Right ventricle myocardium superior (tissue), 1 donor: Measurements from ENCODE around the gene ZNF513. TPM values are rescaled to one million over a fixed set of nuclear protein-coding genes. Genes with fewer than 3 reads are reported as not detected.
"Not testable (repeated sequence)": the region's sequence is repeated elsewhere in the genome, so short reads cannot be mapped to it uniquely, and the experiment has no call there.

Experiments used
- ATAC-seq: fragments of 200-7000 bp; cut with Tn5 transposase; one replicate; pipeline ENCODE4 v1.9.1; 2020; ENCODE audit warnings: mild to moderate bottlenecking; ENCODE audit not compliant: poor library complexity
- DNase-seq: peaks from one replicate; pipeline ENCODE4 v3.0.0-alpha.2; 2020
- intact Hi-C: fragments of 100-400 bp; cut with DNase I; formaldehyde crosslinking; loops from one replicate; pipeline ENCODE4 v1.11.2; 2022
- long read RNA-seq: library from polyadenylated mRNA; unstranded; transcript quantifications from one replicate; pipeline ENCODE4 v2.0.0, GENCODE V29; 2021
- total RNA-seq: library from RNA; stranded (reverse); fragmentation: NEBNext Ultra II Directional; extraction: Animal tissue kit (Norgen Biotek cat#: 25700); gene quantifications from one replicate; pipeline ENCODE4 v1.2.1, GENCODE V29; 2021
- donor health status: DM: no; HTN: yes; CAD: no; lungs with severe emphysema.

ZNF513 gene
- 6.0 TPM for total RNA-seq
- long read RNA-seq, transcript ZNF513-201 (4 exons, 2,139 nt) = major isoform, 11 of 27 reads
- long read RNA-seq, partial matches to known transcripts = 2 of 27 reads
- long read RNA-seq, other reads (novel, unspliced or antisense) = 13 of 27 reads

GRCh38 chr2:27380626-27381545 is at the start of gene ZNF513:
TSS of gene ZNF513 (minus strand) at chr2:27380734. CDS start at chr2:27380526, 208 bp downstream.
- intact Hi-C loops = no loop called here
- peak; percentile 99 for DNase-seq
- peak; percentile 93 for ATAC-seq

- ATAC-seq (peak; percentile 93), DNase-seq (peak; percentile 92)
- intact Hi-C loops = no loop called here
Observed at GRCh38 chr2:27428978-27429541, 48.5 kb upstream of the ZNF513 start.

GRCh38 chr2:27428213-27428977 is 47.9 kb upstream of the ZNF513 start, which contains the start of gene NRBP1:
TSS of gene NRBP1 (plus strand) at chr2:27428631. CDS start at chr2:27433274, 4,643 bp downstream.
- ATAC-seq = peak; percentile 98
- intact Hi-C loops = no loop called here

GRCh38 chr2:27427863-27428212 is 47.3 kb upstream of the ZNF513 start:
- no peak for DNase-seq
- intact Hi-C loops = no loop called here
- ATAC-seq = no peak

More at GRCh38 chr2:27428213-27428977, 47.9 kb upstream of the ZNF513 start, which contains the start of gene NRBP1:
- peak; percentile 96 for DNase-seq

GRCh38 chr2:27425039-27425438 is 44.5 kb upstream of the ZNF513 start:
- intact Hi-C loops, DNase-seq, ATAC-seq: not testable (repeated sequence)

- intact Hi-C loops = no loop called here
- DNase-seq = no peak
- no peak for ATAC-seq
Observed at GRCh38 chr2:27422958-27423357, 42.4 kb upstream of the ZNF513 start.

GRCh38 chr2:27421660-27422250 is 41.2 kb upstream of the ZNF513 start:
- ATAC-seq = no peak
- no peak for DNase-seq
- intact Hi-C loops = no loop called here

GRCh38 chr2:27420996-27421395 is 40.5 kb upstream of the ZNF513 start:
- intact Hi-C loops = no loop called here
- DNase-seq = no peak
- ATAC-seq = no peak

- ATAC-seq (no peak), DNase-seq (no peak)
- intact Hi-C loops = no loop called here
Observed at GRCh38 chr2:27416151-27416550, 35.6 kb upstream of the ZNF513 start.

GRCh38 chr2:27412419-27413152 is 32.1 kb upstream of the ZNF513 start:
- intact Hi-C loops = no loop called here
- no peak for ATAC-seq

GRCh38 chr2:27409321-27410073 is 29.0 kb upstream of the ZNF513 start, which contains the start of gene PPM1G:
TSS of gene PPM1G (minus strand) at chr2:27409591. CDS start at chr2:27409422, 169 bp downstream.
- ATAC-seq (peak; percentile 99), DNase-seq (peak; percentile 97)
- intact Hi-C loops = no loop called here

More at GRCh38 chr2:27412419-27413152, 32.1 kb upstream of the ZNF513 start:
- DNase-seq = no peak

- intact Hi-C loops = no loop called here
- ATAC-seq (peak; percentile 41), DNase-seq (no peak)
Observed at GRCh38 chr2:27408601-27409320, 28.2 kb upstream of the ZNF513 start.

- intact Hi-C loops = no loop called here
- no peak for ATAC-seq
Observed at GRCh38 chr2:27407798-27408491, 27.4 kb upstream of the ZNF513 start.

GRCh38 chr2:27400348-27401135 is 20.0 kb upstream of the ZNF513 start:
- intact Hi-C loops = no loop called here
- ATAC-seq = no peak
- DNase-seq = no peak

More at GRCh38 chr2:27407798-27408491, 27.4 kb upstream of the ZNF513 start:
- no peak for DNase-seq

GRCh38 chr2:27398962-27399361 is 18.4 kb upstream of the ZNF513 start:
- ATAC-seq (no peak), DNase-seq (no peak)
- intact Hi-C loops = no loop called here
